Putamen (tissue), 1 donor: ENCODE measurements around the gene MACROD2.
"Not testable (repeated sequence)": the region's sequence is repeated elsewhere in the genome, so short reads cannot be mapped to it uniquely, and the experiment has no call there.

Experiments used
- DNase-seq: peaks from one replicate; pipeline ENCODE4 v3.0.0-alpha.2; 2016; ENCODE audit warnings: low spot score

The MACROD2 gene

DNA sequence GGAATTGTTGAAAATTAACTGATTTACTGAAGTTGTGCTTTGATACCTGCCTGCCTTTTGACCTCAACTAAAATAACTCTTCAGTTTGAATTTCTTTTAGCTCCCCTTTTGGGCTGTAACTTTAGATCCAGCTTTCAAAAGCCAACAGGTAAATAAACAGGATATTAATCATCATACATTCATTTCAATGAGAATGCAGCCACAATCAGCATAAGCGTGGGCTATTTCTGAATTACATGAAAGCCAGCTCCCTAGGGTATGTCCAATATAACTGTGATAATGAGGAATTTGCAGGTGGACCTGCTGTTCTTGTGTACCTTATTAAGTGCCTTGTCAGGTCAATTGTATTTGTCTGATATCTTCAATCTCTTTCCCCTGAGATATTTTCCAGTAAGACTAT, 1747.3 kb downstream of the MACROD2 start:
- DNase-seq = no peak

DNA sequence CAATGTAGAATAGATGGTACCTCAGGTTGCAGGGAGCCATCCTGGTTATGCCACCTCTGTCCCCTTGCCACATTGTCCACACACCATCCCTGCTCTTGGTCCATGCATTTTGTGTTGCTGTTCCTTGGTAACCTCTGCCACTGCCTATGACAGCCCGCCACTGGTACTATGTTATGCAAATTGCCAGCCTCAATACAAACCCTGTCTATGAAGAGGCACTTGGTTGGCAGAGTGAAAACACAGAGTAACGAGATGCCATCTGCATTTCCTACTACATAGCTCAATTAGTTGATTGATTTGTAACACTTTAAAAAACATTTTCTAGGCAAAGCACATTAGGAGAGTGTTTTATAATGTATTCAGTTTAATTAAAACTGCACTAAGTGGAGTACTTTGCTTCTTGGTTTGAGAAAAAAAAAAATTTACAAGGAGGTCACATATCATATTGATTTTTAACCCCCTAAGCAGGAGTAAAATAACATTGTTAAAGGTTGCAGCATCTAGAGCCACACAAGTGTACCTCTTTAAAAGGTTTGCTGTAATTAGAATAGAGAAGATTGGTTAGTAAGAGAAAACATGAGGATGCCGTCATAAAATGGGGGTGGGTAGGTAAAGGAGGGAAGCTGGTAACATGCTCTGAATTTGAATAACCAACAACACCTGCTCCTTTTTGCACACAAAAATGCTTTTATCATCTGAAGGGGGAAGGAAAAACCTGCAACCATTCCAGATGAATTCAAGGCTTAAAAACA, 1760.9 kb downstream of the MACROD2 start:
- DNase-seq = peak; percentile 45

DNA sequence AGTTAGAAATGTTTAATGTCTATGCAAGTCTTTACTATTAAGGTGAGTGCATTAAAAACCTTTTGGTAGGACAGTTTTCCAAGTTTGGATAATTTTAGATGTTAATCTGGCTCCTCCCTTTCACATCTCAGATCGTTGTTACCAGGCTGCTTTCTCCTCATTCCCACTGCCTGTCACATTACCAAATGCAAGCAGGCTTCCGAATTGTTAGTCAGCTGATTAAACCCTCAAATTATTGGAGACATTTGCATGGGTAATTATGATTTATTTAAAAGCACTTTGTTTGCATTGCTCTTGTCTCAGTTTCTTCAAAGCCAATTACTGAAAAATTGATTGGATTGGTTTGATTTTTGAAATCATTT, 1761.4 kb downstream of the MACROD2 start:
- no peak for DNase-seq

DNA sequence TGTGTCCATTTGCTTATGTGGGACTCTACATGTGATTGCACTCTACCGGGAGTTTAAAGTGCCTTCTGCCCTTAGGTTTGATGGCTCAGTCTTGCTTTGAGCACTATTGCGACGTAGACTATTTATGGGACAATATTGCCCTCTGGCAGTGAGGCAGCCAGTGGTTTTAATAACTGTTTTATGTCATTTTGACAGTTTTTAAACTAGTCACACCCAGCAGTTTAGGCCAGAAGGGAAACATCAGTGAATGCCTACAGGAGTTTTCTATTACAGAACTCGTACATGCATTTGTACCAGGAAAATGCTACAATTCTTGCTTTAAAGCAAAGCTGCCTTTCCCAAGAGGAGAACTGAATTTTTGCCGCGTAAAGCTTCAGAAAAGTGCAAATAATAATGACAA, 1764.3 kb downstream of the MACROD2 start:
- DNase-seq = peak; percentile 34

DNA sequence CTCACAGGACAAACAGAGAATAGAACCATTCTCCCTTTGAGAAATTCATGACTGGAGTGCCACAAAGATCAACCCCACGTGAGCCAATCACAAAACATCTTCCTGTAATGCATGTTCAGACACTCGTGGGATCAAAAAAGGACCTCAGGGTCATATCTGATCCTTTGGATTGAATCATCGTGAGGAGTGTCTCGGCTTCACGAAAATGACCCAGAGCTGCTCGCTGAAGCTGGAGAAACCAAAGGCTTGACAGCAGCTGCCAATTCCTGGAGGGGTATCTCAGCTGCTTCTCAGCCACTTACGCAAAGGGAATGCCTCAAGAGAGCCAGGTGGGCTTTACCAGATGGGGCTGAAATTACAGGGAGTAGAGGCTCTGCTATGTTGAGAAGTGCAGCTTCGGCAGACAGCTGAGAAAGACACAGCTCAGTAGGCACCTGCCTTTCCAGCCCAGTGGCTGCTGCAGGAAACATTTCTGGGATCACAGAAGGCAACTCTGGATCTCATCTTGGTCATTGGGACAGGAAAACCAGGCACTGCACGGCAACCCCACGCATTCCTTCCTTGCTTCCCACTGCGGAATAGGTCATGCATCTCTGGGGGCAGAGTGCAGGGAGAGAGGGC, 1764.8 kb downstream of the MACROD2 start:
- DNase-seq = peak; percentile 7

DNA sequence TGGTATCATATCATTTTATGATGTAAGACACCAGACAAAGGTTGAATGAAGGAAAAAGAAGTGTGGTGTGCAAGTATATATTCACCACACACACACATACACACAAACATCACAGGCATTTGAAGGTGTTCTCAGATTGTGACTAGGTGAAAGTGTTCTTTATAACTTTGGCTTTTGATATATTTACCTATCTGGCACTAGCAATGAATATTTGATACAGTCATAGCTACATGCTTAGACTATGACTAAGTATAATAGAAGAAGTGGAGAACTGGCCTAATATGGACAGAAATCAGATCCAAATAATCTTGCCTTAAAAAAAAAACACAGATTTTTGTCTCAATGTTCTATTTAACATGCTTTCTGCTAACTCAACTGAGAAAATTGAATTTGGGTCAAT, 1768.0 kb downstream of the MACROD2 start:
- no peak for DNase-seq

DNA sequence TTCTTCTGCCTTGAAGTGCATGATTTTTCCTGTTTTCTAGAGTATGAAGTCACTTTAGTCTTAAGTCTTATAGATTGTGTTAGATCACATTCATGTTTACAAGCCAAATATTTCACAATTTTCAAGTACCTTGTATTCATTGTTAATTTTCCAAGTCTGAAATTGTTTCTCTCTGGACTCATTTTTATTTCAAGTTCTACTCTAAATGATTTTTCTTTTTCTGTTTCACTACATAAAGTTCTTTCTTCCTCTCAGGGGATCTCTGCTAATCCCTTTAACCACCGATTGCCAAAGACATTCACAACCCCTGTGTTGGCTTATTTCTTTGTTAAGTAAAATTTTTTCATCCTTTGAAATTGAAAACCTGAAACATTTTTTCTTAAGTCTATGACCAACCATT, 1772.3 kb downstream of the MACROD2 start:
- no peak for DNase-seq

DNA sequence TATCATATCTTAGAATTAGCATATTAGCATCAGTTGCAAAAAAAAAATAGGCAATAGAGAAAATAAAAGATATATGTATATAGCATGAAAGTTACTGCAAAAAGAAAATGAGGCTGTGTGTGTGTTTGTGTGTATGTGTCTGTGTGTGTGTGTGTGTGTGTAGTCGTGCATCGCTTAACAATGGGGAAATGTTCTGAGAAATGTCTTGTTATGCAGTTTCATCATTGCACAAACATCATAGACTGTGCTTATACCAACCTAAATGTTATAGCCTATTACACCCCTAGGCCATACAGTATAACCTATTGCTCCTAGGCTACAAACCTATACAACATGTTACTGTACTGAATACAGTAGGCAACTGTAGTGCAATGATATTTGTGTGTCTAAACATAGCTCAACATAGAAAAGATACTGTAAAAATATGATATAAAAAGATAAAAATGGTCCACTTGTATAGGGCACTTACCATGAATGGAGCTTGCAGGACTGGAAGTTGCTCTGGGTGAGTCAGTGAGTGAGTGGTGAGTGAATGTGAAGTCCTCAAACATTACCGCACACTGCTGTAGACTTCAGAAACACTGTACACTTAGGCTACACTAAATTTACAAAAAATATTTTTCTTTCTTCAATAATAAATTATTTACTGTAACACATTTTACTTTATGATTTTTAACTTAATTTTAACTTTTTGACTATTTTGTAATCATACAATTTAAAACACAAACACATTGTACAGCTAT, 1772.9 kb downstream of the MACROD2 start:
- no peak for DNase-seq

DNA sequence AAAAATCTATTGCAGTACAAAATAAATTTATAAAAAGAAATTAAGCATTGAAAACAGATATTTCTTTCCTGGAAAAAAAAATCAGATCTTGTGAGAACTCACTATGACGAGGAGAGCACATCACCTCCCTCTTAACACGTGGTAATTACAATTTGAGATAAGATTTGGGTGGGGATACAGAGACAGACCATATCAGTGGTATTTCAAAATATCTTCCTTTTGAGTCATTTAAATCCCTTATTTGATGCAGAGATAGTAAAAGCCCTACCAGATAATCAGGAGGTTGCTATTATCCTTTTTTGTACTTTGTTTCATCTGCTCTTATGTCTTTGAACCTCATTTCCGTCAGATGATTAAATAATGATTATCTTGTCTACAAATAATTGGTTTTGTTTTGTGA, 1777.5 kb downstream of the MACROD2 start:
- no peak for DNase-seq

DNA sequence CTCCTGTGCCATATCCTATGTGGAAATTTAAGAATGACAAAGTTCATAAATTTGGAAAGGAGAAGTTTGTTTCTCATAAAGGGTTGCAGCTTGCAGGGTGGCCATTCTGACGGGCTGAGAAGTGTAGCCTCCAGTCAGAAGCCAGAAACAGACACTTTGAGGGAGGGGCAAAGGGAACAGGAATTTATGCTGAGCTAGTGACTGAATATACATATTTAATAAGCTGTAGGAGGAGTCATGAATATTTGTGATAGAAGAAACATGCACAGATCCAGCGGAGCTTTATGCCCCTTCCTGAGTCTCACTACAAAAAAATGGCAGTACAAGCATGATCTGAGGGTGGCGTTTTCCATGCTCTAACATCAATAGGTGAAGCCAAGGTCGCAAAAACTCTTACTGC, 1779.6 kb downstream of the MACROD2 start:
- no peak for DNase-seq

DNA sequence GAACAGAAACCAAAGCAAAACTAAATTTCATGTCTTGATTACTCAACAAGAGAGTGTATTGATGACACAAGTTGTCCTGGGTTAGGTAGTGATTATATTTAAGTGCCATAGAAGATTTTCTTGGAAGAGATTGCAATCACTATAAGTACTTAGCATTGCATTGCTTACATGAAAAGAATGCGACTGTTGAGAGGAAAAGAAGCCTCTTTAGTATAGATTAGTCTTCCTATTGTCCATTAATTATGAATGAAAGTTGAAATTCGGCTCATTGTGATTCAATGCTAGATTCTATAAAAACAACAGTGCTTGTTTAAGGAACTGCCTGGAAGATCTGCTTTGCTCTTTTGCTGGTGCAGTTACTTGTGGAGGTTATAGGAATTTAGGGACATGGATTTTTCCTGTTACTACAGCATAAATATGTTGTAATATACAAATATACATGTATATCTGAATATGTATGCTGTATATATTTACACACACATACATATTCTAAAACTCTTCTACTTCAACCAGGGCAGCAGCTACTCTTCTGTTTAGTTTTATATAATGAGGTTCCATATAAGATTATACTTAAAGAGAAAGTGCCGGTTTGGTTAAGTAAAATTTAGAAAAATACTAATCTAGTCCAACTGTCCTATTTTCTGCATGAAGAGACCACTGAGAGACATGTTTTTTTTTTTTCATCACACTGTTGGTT, 1781.6 kb downstream of the MACROD2 start:
- DNase-seq = no peak

DNA sequence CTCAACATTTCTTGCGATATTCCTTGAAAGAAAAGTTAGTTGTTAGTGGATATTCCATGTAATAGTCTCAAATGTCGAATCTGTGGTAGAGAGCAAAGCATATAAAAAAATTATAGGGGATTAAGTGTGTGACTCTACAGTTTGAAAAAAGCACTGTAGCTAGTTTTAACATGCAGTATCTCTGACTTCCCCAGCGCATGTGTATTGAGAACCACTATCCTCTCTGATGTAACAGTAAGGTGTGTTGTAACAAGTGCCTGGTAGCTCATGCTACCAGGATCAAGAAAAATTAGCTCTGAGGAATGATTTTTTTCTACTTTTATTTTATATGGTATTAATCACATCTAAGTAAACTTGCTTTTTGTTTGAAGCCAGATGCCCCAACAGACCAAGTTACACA, 1788.7 kb downstream of the MACROD2 start:
- no peak for DNase-seq

DNA sequence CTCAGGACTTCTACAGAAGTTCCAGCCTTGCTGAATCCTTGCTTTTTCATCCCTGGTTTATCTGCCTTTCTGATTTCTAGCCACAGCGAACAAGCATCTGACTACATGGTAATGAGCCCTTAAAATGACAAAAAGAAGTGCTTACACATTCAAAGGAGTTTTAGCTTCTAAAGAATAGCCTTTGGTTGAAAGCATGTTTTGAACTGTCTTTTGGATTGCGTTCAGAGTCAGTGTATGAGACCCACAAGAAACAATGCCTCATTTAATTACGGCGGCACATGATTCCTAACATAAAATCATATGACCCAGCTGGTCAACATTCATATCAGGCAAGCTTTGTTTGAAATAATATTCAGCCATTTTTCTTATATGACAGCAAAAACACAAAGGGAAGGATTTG, 1793.8 kb downstream of the MACROD2 start:
- peak; percentile 90 for DNase-seq

DNA sequence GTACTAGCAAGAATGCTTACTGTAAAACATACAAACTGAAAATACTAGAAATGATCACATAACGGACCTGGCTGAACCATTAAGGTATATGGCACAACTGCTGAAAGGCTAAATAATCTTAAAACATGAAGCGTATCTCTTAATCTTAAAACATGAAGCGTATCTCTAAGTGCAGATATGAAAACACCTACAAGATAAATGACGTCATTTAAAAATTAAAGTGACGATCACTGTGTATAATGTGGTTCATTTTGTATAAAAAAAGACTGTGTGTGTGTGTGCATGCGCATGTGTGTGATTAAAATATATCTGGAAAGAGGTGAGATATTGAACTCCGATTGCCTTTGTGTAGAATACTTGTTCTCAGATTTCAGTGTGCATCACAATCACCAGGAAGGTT, 1797.5 kb downstream of the MACROD2 start:
- DNase-seq = no peak

DNA sequence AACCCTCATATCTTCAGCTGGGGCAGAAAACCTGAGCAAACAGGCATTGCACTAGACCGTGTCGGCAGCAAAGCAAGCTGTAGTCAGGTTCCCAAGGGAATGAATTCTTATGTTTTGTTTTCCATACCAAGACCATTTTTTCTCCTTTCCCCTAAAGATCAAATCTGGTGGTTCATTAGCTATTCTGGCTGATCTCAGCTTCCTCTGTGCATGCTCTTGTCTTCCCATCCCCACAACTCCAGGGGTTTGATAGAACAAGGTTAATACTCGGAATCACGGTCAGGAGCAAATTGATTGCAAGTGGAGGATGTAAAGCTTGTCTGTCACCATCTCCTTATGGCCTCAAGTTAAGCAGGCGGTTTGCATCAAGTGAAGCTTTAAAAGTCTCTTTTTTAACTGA, 1799.1 kb downstream of the MACROD2 start:
- DNase-seq = no peak

DNA sequence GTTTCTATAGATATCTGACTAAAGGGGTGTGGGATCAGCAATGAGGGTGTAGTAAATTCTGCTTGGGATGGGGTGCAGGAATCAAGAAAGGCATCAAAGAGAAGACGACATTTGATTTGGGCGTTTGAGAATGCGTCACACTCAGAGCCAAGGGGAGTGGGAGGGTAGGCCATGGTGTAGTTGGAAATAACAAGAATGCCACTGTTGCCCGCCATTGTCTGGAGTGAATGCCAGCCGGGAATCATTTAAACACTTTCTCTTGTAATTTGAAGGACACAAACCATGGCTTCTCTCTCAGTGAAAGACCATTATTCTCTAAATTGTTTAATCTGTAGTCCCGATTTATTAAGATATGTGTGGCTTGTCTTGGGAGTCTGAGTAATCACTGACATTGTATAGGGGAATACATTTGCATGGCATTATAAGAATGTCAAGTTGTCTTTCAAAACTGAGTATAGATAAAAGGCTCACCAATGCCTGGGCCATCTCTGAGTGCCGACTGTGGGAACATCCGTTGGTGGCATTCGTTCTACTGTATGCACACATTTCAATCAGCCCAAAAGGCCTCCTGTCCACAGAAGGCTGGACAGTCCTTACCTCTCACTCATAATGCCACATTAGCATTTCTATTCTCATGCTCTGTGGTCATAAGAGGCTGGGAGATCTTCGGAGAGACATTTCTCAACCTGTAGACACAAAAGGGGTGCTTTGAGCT, 1800.1 kb downstream of the MACROD2 start:
- no peak for DNase-seq

DNA sequence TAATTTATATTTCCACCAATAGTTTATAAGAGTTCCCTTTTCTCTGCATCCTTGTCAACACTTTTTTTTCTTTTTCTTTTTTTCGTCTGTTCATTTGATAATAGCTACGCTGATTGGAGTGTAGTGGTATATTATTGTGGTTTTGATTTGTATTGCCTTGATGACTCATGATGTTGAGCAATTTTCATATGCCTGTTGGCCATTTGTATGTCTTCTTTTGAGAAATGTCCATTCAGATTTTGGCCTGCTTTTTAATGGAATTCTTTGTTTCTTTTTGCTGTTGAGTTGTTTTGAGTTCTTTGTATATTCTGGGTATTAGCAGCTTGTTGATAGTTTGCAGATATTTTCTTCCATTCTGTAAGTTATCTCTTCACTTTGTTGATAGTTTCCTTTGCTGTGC, 1804.6 kb downstream of the MACROD2 start:
- DNase-seq = no peak

DNA sequence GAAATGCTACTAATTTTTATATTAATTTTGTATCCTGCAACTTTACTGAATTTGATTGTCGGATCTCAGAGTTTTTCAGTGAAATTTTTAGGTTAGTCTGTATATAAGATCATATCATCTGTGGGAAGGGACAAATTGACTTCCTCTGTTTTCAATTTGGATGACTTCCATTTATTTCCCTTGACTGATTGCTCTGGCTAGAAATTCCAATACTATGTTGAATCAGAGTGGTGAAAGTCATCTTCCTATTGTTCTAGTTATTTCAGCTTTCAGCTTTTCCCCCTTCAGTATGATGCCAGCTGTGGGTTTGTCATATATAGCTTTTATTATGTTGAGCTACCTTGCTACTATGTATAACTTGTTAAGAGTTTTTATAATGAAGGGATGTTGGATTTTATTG, 1806.7 kb downstream of the MACROD2 start:
- no peak for DNase-seq

DNA sequence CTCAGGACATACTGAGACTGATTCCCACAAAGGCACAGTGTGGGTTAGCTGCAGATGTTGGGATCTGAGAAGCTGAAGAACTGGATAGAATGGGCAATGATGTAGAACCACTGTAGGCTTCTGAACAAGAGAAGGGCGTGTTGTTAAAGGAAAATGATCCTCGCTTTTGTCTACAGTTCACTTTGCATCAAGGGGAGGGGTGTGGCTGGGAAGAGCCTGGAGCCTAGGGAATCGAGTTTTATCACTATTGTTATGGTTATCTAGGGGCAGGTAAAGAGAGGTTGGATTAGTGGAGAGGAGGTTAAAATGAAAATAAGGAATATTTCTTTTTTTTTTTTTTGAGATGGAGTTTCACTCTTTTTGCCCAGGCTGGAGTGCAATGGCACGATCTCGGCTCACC, 1809.8 kb downstream of the MACROD2 start:
- DNase-seq = no peak

DNA sequence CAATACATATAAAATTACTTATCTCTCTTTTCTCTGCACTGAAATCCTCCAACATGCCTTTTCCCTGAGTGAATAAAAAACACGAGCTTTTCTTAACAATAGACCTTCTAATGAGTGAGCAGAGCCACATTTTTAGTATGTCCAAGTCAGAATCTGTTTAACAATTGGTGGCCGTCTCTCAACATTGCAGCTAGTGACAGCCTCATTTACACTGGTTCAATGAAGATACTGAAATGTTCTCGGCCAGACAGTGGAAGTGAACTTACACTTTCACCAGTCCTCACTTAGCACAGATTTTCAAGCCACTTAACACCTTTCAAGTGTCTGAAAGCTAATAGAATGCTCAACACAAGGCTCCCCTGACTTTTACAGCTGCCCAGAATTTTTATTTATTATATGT, 1810.8 kb downstream of the MACROD2 start:
- DNase-seq = no peak

DNA sequence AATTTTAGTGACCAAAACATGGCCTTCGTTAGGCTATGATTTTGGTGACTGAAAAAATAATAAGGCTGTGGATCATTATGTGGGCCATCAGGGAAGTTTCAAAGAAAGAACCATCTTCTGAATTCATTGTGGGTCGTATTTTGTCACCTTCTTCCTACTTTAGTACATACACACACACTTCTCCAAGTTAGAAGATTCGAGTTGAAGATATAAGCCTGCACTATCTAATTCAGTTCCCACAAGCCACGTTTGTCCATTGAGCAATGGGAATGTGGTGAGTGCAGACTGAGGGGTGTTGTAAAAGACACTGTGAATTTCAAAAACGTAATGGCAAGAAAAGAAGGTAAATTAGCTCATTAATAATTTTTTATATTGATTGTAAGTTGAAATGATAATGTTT, 1812.0 kb downstream of the MACROD2 start:
- no peak for DNase-seq

DNA sequence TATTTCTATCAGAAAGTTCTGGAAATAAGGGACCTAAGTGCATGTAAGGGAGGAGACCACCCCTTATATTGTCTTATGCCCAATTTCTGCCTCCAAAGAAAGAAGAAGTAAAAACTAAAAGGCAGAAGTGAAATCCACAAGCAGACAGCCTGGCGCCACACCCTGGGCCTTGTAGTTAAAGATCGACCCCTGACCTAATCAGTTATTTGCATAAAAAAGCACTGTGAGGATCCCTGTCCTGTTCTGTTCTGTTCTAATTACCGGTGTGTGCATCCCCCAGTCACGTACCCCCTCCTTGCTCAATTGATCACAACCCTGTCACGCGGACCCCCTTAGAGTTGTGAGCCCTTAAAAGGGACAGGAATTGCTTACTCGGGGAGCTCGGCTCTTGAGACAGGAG, 1812.5 kb downstream of the MACROD2 start:
- not testable (repeated sequence) for DNase-seq
